ENCODE results near the gene SNX20. TPM values are rescaled to one million over a fixed set of nuclear protein-coding genes. Genes with fewer than 3 reads are reported as not detected.

SNX20 gene
- total and polyA plus RNA-seq, 10 of the 15 experiments (the other 5 are each of a cell fraction or from before 2014, with no cell fraction given) = 4.6 to 30.8 (median 21.9) TPM

DNA sequence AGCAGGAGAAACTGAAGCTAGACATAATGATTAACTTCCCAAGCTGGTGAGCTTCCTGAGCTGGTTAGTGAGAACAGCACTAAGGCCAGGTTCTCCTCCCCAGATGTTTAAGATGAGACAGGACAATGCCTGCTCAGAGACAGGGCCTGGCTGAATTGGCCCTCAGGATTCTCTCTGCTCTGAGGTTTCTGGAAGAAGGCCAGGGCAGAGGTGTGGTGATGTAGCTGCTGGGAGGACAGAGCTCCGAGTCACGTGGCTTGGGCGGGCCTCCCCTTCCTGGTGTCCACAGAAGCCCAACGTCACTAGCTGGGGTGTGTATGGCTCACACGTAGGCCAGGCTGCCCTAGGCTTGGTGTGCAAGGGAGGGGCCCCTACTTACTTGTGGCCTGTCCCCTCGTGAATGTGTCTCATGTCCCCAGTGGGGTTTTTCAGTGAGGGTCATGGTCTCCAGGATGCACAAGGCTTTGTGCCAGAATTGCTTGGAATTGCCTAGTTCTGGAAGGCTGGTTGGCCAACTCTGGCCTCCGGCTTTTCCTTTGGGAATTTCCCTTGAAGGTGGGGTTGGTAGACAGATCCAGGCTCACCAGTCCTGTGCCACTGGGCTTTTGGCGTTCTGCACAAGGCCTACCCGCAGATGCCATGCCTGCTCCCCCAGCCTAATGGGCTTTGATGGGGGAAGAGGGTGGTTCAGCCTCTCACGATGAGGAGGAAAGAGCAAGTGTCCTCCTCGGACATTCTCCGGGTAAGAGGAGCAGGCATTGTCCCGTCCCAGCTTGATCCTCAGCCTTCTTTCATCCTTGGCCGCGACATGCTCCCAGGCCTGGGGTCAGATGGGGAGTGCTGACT lies 15.7 kb upstream of the SNX20 start:
- POLR2A ChIA-PET = interaction anchor here (0.6 to 8.3 kb wide), 8 partner anchors 12 to 747 kb away, joined by 3 to 116 read pairs (median 18); partner anchors contain the start of genes CYLD and SNX20
- Histone ChIP-seq H3K4me3 (peak overlapping the region; percentile 72; the same call in 1 of the 2 replicates), H3K4me1 (ENCODE audit: control insufficient read depth, insufficient read depth, low read length) (peaks cover 57% of the 10 kb centered on the region), H3K27me3 (replicated peaks in 1 of 2; ENCODE audit: control insufficient read depth in 2 of 2, insufficient read depth in 2 of 2, low read length in 1 of 2) (no peaks in the 10 kb centered on the region), H3K4me2 (ENCODE audit: control insufficient read depth, insufficient read depth) (peak overlapping the region; percentile 100), H3K27ac (ENCODE audit: control insufficient read depth, insufficient read depth) (peak overlapping the region; percentile 95), H3K9me3 (replicated peaks; ENCODE audit: control insufficient read depth, insufficient read depth, low read length) (no peaks in the 10 kb centered on the region), H2AFZ (ENCODE audit: control insufficient read depth, low read depth, low read length) (no peak overlapping the region), H4K20me1 (ENCODE audit: control insufficient read depth, insufficient read depth) (no peaks in the 10 kb centered on the region), H3K36me3 (ENCODE audit: control insufficient read depth in 2 of 2, insufficient read depth in 2 of 2, low read length in 1 of 2) (peaks cover 0 to 3% of the 10 kb centered on the region in 2 experiments; a peak in 2 of 4 replicates), H3K9ac (ENCODE audit: control insufficient read depth, insufficient read depth, low read length) (peak overlapping the region; percentile 85), H3K79me2 (ENCODE audit: control insufficient read depth, insufficient read depth, low read length) (peaks cover 65% of the 10 kb centered on the region)
- intact Hi-C loops (cut with micrococcal nuclease; ENCODE audit: unreplicated experiment) (loop anchor here (1.0 to 5.0 kb wide), 2 partner anchors 12 to 419 kb away; no protein-coding TSS in a partner anchor), in situ Hi-C loops (cut with MboI) (no loop called here)
- SMC1A ChIA-PET (ENCODE audit: uncharacterized antibody, unreplicated experiment) = interaction anchor here (1.3 to 8.3 kb wide), 7 partner anchors 12 to 48 kb away, joined by 5 to 190 read pairs (median 30); partner anchors contain the start of genes CYLD and SNX20
- RAD21 ChIA-PET (ENCODE audit: unreplicated experiment) = interaction anchor here (0.9 to 9.9 kb wide), 8 partner anchors 12 to 49 kb away, joined by 3 to 121 read pairs (median 36); partner anchors contain the start of genes CYLD and SNX20
- CTCF ChIA-PET = interaction anchor here (0.7 to 9.4 kb wide), 14 partner anchors 12 to 630 kb away, joined by 3 to 86 read pairs (median 10); partner anchors contain the start of gene CYLD
- WGBS (ENCODE audit: insufficient coverage, insufficient replicate concordance, low lambda C conversion rate, missing lambda C conversion rate) = 53% methylated on average over 15 of the region's 15 CpGs
- ATAC-seq = peak; percentile 76
- DNase-seq (ENCODE audit: low read depth, low spot score) = peak; percentile 82
- peak; percentile 62 for FAIRE-seq
- BruUV-seq (replicated peaks) = TSS peak; percentile 44
- TF ChIP-seq PAX8 (IDR thresholded peaks at IDR 0.05) (no peak), SMC3 (IDR thresholded peaks at IDR 0.05; ENCODE audit: borderline replicate concordance, low read length) (no peak), NR2C1 (IDR thresholded peaks at IDR 0.05) (no peak), BMI1 (IDR thresholded peaks at IDR 0.05; ENCODE audit: borderline replicate concordance) (no peak), NR2C2 (IDR thresholded peaks at IDR 0.05; ENCODE audit: borderline replicate concordance, control insufficient read depth, insufficient read length, low read depth) (no peak), RB1 (IDR thresholded peaks at IDR 0.05; ENCODE audit: borderline replicate concordance) (no peak), KDM1A (IDR thresholded peaks at IDR 0.05; ENCODE audit: borderline replicate concordance) (no peak)
- TF ChIP-seq, protein P1, sequence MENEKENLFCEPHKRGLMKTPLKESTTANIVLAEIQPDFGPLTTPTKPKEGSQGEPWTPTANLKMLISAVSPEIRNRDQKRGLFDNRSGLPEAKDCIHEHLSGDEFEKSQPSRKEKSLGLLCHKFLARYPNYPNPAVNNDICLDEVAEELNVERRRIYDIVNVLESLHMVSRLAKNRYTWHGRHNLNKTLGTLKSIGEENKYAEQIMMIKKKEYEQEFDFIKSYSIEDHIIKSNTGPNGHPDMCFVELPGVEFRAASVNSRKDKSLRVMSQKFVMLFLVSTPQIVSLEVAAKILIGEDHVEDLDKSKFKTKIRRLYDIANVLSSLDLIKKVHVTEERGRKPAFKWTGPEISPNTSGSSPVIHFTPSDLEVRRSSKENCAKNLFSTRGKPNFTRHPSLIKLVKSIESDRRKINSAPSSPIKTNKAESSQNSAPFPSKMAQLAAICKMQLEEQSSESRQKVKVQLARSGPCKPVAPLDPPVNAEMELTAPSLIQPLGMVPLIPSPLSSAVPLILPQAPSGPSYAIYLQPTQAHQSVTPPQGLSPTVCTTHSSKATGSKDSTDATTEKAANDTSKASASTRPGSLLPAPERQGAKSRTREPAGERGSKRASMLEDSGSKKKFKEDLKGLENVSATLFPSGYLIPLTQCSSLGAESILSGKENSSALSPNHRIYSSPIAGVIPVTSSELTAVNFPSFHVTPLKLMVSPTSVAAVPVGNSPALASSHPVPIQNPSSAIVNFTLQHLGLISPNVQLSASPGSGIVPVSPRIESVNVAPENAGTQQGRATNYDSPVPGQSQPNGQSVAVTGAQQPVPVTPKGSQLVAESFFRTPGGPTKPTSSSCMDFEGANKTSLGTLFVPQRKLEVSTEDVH (IDR thresholded peaks at IDR 0.05; ENCODE audit: low read depth, partially characterized antibody) = no peak
- TF ChIP-seq, protein P2, sequence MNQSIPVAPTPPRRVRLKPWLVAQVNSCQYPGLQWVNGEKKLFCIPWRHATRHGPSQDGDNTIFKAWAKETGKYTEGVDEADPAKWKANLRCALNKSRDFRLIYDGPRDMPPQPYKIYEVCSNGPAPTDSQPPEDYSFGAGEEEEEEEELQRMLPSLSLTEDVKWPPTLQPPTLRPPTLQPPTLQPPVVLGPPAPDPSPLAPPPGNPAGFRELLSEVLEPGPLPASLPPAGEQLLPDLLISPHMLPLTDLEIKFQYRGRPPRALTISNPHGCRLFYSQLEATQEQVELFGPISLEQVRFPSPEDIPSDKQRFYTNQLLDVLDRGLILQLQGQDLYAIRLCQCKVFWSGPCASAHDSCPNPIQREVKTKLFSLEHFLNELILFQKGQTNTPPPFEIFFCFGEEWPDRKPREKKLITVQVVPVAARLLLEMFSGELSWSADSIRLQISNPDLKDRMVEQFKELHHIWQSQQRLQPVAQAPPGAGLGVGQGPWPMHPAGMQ (IDR thresholded peaks at IDR 0.05; ENCODE audit: borderline replicate concordance) = no peak
- TF ChIP-seq, protein P3, sequence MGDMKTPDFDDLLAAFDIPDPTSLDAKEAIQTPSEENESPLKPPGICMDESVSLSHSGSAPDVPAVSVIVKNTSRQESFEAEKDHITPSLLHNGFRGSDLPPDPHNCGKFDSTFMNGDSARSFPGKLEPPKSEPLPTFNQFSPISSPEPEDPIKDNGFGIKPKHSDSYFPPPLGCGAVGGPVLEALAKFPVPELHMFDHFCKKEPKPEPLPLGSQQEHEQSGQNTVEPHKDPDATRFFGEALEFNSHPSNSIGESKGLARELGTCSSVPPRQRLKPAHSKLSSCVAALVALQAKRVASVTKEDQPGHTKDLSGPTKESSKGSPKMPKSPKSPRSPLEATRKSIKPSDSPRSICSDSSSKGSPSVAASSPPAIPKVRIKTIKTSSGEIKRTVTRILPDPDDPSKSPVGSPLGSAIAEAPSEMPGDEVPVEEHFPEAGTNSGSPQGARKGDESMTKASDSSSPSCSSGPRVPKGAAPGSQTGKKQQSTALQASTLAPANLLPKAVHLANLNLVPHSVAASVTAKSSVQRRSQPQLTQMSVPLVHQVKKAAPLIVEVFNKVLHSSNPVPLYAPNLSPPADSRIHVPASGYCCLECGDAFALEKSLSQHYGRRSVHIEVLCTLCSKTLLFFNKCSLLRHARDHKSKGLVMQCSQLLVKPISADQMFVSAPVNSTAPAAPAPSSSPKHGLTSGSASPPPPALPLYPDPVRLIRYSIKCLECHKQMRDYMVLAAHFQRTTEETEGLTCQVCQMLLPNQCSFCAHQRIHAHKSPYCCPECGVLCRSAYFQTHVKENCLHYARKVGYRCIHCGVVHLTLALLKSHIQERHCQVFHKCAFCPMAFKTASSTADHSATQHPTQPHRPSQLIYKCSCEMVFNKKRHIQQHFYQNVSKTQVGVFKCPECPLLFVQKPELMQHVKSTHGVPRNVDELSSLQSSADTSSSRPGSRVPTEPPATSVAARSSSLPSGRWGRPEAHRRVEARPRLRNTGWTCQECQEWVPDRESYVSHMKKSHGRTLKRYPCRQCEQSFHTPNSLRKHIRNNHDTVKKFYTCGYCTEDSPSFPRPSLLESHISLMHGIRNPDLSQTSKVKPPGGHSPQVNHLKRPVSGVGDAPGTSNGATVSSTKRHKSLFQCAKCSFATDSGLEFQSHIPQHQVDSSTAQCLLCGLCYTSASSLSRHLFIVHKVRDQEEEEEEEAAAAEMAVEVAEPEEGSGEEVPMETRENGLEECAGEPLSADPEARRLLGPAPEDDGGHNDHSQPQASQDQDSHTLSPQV (IDR thresholded peaks at IDR 0.05) = 0 out of 2 replicates have a peak, but pooled peaks have one; percentile 5
- TF ChIP-seq, protein P4, sequence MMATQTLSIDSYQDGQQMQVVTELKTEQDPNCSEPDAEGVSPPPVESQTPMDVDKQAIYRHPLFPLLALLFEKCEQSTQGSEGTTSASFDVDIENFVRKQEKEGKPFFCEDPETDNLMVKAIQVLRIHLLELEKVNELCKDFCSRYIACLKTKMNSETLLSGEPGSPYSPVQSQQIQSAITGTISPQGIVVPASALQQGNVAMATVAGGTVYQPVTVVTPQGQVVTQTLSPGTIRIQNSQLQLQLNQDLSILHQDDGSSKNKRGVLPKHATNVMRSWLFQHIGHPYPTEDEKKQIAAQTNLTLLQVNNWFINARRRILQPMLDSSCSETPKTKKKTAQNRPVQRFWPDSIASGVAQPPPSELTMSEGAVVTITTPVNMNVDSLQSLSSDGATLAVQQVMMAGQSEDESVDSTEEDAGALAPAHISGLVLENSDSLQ (IDR thresholded peaks at IDR 0.05) = no peak

Measured in GM12878 (cell line).